Lung (tissue), 12 donors: ENCODE measurements around the gene SELL. TPM values are rescaled to one million over a fixed set of nuclear protein-coding genes. Genes with fewer than 3 reads are reported as not detected.

Experiments used
- ATAC-seq: fragments of 200-7000 bp; cut with Tn5 transposase; one replicate; pipeline ENCODE4 v1.9.1; 2020; ENCODE audit warnings: moderate number of reproducible peaks; ENCODE audit not compliant: insufficient read depth, low FRiP score
- DNase-seq, 3 donors: peaks; one replicate each; pipeline ENCODE4 v3.0.0-alpha.2; 2013 to 2017
- H3K27ac ChIP-seq, 2 donors: one replicate each; pipeline ENCODE4 v1.5.1; 2013; ENCODE audit warnings: mild to moderate bottlenecking in 2 of 2, moderate library complexity in 2 of 2, control low read depth in 1 of 2, inconsistent platforms in 1 of 2, low read depth in 1 of 2, low read length in 1 of 2
- H3K27me3 ChIP-seq, 3 donors: one replicate each; pipeline ENCODE4 v1.5.1; 2013; ENCODE audit warnings: low read length in 2 of 3; ENCODE audit not compliant: control insufficient read depth in 3 of 3, insufficient read depth in 3 of 3
- H3K36me3 ChIP-seq, 4 donors: one replicate each; pipeline ENCODE4 v1.5.1; 2013; ENCODE audit warnings: low read length in 4 of 4, mild to moderate bottlenecking in 1 of 4, moderate library complexity in 1 of 4; ENCODE audit not compliant: control insufficient read depth in 4 of 4, insufficient read depth in 4 of 4
- H3K4me1 ChIP-seq, 5 donors: one replicate each; pipeline ENCODE4 v1.5.1; 2013; ENCODE audit warnings: low read length in 5 of 5, mild to moderate bottlenecking in 2 of 5, moderate library complexity in 1 of 5; ENCODE audit not compliant: control insufficient read depth in 5 of 5, insufficient read depth in 5 of 5
- H3K4me3 ChIP-seq: one replicate; pipeline ENCODE4 v1.5.1; 2013; ENCODE audit warnings: mild to moderate bottlenecking, control low read depth, moderate library complexity
- H3K9ac ChIP-seq, 2 donors: one replicate each; pipeline ENCODE4 v1.5.1; 2013; ENCODE audit warnings: low read length in 2 of 2, control low read depth in 1 of 2; ENCODE audit not compliant: insufficient read depth in 1 of 2
- H3K9me3 ChIP-seq, 4 donors: one replicate each; pipeline ENCODE4 v1.5.1; 2013; ENCODE audit warnings: low read length in 3 of 4, mild to moderate bottlenecking in 1 of 4, moderate library complexity in 1 of 4; ENCODE audit not compliant: control insufficient read depth in 4 of 4, insufficient read depth in 3 of 4
- WGBS, 2 donors: extraction: QIAGEN DNeasy Blood & Tissue Kit; methylation state at CpG; one replicate each; pipeline ENCODE4 v1.1.7; 2013; 5-methylcytosine and 5-hydroxymethylcytosine counted together
- polyA plus RNA-seq, 2 donors: library from polyadenylated mRNA; stranded (reverse); fragments of 200-250 nt; gene quantifications; one replicate each; pipeline ENCODE4 v1.2.1, GENCODE V29; 2013
- total RNA-seq, 2 donors: library from RNA; depleted of rRNA in 1 of 2; stranded (reverse); fragments of >200 nt in 1 of 2; gene quantifications; one replicate each; pipeline ENCODE4 v1.2.1, GENCODE V29; 2014 to 2021
- TF ChIP-seq, protein P1 (sequence below): IDR thresholded peaks from 2 replicates; pipeline ENCODE4 v1.5.1; 2012; ENCODE audit warnings: mild to moderate bottlenecking; ENCODE audit errors: control extremely low read depth, extremely low read depth
- donor health status: control.
- donor health status: control.
- donor health status: Bipolar disorder and iron deficiency.
- donor health status: healthy.
- donor health status: DM: yes; HTN: yes; CAD: no.

SELL gene
- total and polyA plus RNA-seq, 4 donors = 3.6 to 143 (median 18.9) TPM

- 34 to 50% methylated on average over 1 of the region's 1 CpG for WGBS, 2 donors
- no peak overlapping the region for H3K9ac ChIP-seq
- no peaks in the 10 kb centered on the region for H3K9me3 ChIP-seq
- H3K4me1 ChIP-seq = no peaks in the 10 kb centered on the region
- H3K4me3 ChIP-seq = no peak overlapping the region
- TF ChIP-seq, protein P1, sequence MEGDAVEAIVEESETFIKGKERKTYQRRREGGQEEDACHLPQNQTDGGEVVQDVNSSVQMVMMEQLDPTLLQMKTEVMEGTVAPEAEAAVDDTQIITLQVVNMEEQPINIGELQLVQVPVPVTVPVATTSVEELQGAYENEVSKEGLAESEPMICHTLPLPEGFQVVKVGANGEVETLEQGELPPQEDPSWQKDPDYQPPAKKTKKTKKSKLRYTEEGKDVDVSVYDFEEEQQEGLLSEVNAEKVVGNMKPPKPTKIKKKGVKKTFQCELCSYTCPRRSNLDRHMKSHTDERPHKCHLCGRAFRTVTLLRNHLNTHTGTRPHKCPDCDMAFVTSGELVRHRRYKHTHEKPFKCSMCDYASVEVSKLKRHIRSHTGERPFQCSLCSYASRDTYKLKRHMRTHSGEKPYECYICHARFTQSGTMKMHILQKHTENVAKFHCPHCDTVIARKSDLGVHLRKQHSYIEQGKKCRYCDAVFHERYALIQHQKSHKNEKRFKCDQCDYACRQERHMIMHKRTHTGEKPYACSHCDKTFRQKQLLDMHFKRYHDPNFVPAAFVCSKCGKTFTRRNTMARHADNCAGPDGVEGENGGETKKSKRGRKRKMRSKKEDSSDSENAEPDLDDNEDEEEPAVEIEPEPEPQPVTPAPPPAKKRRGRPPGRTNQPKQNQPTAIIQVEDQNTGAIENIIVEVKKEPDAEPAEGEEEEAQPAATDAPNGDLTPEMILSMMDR = no peak
- no peaks in the 10 kb centered on the region for H3K27me3 ChIP-seq
- ATAC-seq (no peak), DNase-seq (no peak)
- no peaks in the 10 kb centered on the region for H3K36me3 ChIP-seq
- no peak overlapping the region for H3K27ac ChIP-seq
Measured at GRCh38 chr1:169697755-169698154, 13.7 kb downstream of the SELL start.

DNA sequence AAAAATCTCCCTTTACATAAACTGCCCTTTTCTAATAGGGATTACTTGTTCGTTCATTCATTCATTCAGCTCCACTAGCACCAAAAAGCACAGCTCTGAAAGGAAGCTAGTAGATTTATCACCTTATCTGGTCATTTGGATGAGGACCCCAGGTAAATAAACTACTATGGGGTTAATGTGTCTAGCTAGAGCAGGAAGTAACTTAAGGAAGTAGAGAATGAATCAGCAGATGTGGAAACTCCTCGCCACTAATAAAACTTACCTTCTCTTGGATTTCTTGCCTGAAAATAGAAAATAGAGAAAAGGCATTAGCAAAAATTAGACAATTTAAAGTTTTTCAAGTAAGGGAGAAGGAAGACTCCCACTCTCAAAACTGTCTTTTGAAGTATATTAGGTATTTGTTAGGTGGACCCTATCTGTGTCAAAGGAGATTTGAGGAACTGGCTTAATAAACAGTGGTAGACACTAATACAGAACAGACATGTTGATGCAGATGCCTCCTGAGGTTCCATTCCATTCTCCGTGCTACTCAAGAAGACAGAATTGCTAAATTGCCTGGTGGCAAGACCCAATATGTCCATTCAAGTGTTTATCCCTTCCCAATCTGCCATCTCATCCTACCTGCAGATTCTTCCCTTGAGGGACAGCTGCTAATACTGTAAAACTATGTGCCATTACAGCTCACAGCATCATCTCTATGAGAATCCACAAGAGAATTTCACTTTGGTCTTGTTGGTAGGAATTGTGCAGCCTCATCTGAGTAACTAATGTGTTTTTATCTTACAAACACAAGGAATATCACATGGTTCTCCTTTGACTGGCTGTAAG is 14.9 kb downstream of the SELL start:
- Histone ChIP-seq H3K4me3 (no peak overlapping the region), H3K27ac (no peak overlapping the region), H3K9me3 (no peaks in the 10 kb centered on the region), H3K4me1 (no peaks in the 10 kb centered on the region), H3K27me3 (no peaks in the 10 kb centered on the region), H3K9ac (no peak overlapping the region), H3K36me3 (no peaks in the 10 kb centered on the region)
- no peak for ATAC-seq
- no peak for DNase-seq
- WGBS, 2 donors = 29 to 64% methylated on average over 3 of the region's 3 CpGs
- TF ChIP-seq, protein P1 = no peak

DNA sequence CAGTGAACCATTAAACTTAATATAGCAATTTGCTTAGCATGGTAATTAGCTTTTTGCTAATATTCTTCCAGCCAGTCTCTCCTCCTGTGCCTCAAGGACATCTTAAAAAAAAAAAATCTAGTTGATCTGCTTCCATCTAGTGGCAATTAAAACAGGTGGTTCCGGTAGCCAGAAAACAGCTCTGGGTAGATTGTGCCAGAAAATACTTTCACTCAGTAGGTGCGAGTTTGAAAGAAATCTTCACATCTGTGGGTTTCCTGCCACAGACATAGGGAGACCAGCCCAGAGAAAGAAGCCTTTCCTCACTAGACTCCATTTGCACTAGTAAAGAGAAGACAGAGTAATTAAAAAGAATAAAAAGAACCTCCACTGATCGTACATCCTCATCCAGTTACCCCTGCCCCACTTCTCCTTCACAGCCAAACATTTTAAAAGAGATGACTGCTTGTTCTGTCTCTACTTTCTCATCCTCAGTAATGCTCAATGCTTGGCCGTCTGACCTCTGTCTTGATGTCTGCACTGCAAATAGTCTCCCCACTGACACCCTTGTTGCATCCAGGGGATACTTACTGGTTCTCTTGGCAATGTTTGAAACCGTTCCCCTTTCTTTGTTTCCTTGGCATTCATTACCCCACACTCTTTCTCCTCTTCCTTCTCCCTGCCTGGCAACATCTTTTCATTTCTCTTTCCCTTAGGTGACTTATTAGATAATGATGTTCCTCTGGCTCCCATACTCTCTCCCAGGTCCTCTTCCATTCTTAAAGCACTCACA is 16.9 kb downstream of the SELL start:
- no peaks in the 10 kb centered on the region for H3K36me3 ChIP-seq
- H3K9me3 ChIP-seq = no peaks in the 10 kb centered on the region
- no peaks in the 10 kb centered on the region for H3K4me1 ChIP-seq
- no peaks in the 10 kb centered on the region for H3K27me3 ChIP-seq
- WGBS, 2 donors = 26 to 49% methylated on average over 5 of the region's 5 CpGs
- H3K27ac ChIP-seq = no peak overlapping the region
- TF ChIP-seq, protein P1 = no peak
- H3K9ac ChIP-seq = no peak overlapping the region
- no peak for DNase-seq
- no peak for ATAC-seq
- H3K4me3 ChIP-seq = no peak overlapping the region
